ENCODE data around the gene SCNM1. TPM values are rescaled to one million over a fixed set of nuclear protein-coding genes. Genes with fewer than 3 reads are reported as not detected.

Gene SCNM1
- polyA plus RNA-seq, 1 donor (not counting 4 experiments of a cell fraction or from before 2014, with no cell fraction given), result 26.2 TPM

- H3K4me3 ChIP-seq (ENCODE audit: control insufficient read depth in 2 of 3, extremely low read depth in 1 of 3, insufficient read depth in 2 of 3, low read depth in 1 of 3, low read length in 3 of 3), result no peak overlapping the region
- dilution Hi-C loops (cut with MboI; ENCODE audit: extremely low pct_ligation_motif_present, low sequenced_read_pairs), result no loop called here
- no peaks in the 10 kb centered on the region for H3K9me1 ChIP-seq (ENCODE audit: control insufficient read depth, extremely low read depth, insufficient read depth, low read length)
Observed at GRCh38 chr1:151144474-151145303, 21.3 kb upstream of the SCNM1 start.

GRCh38 chr1:151145304-151146071, 20.5 kb upstream of the SCNM1 start:
- Histone ChIP-seq H3K27ac (ENCODE audit: control insufficient read depth, insufficient read depth, low read length) (no peak overlapping the region), H3K36me3 (ENCODE audit: control insufficient read depth in 2 of 2, extremely low read depth in 1 of 2, insufficient read depth in 2 of 2, low read length in 2 of 2) (no peaks in the 10 kb centered on the region), H3K9me1 (ENCODE audit: control insufficient read depth, extremely low read depth, insufficient read depth, low read length) (no peaks in the 10 kb centered on the region), H3K4me2 (ENCODE audit: control insufficient read depth, extremely low read depth, insufficient read depth, low read depth, low read length) (peak overlapping the region; percentile 94), H3K4me1 (ENCODE audit: control insufficient read depth, extremely low read depth, insufficient read depth, low read length) (peaks cover 15% of the 10 kb centered on the region), H3K9me3 (ENCODE audit: control insufficient read depth, low read depth, low read length) (no peaks in the 10 kb centered on the region), H3K4me3 (ENCODE audit: control insufficient read depth in 2 of 3, extremely low read depth in 1 of 3, insufficient read depth in 2 of 3, low read depth in 1 of 3, low read length in 3 of 3) (peak overlapping the region in 1 of 3 experiments; percentile 78), H3K79me2 (ENCODE audit: control insufficient read depth, insufficient read depth, low read length) (no peaks in the 10 kb centered on the region), H2AFZ (ENCODE audit: control insufficient read depth, low read length) (no peak overlapping the region), H3K9ac (ENCODE audit: control insufficient read depth, extremely low read depth, insufficient read depth, low read length) (no peak overlapping the region), H3K27me3 (ENCODE audit: control insufficient read depth, extremely low read depth, insufficient read depth, low read length) (peaks cover 15% of the 10 kb centered on the region), H4K20me1 (ENCODE audit: control insufficient read depth, extremely low read depth, insufficient read depth, low read length) (no peaks in the 10 kb centered on the region)
- FAIRE-seq, result no peak
- DNase-seq (ENCODE audit: low read depth, low spot score), result no peak
- TF ChIP-seq EZH2 (IDR thresholded peaks at IDR 0.05; ENCODE audit: low read length), result peak; percentile 69
- no peak for TF ChIP-seq CTCF (optimal IDR thresholded peaks at IDR 0.05 in 1 of 3, IDR thresholded peaks at IDR 0.05 in 1 of 3, conservative IDR thresholded peaks at IDR 0.05 in 1 of 3; ENCODE audit: extremely low read depth in 1 of 3, insufficient read depth in 2 of 3, low read length in 3 of 3)
- dilution Hi-C loops (cut with MboI; ENCODE audit: extremely low pct_ligation_motif_present, low sequenced_read_pairs), result no loop called here

More at GRCh38 chr1:151144474-151145303, 21.3 kb upstream of the SCNM1 start:
- Histone ChIP-seq H3K4me1 (ENCODE audit: control insufficient read depth, extremely low read depth, insufficient read depth, low read length) (peaks cover 15% of the 10 kb centered on the region), H3K27me3 (ENCODE audit: control insufficient read depth, extremely low read depth, insufficient read depth, low read length) (peaks cover 15% of the 10 kb centered on the region), H2AFZ (ENCODE audit: control insufficient read depth, low read length) (no peak overlapping the region), H3K36me3 (ENCODE audit: control insufficient read depth in 2 of 2, extremely low read depth in 1 of 2, insufficient read depth in 2 of 2, low read length in 2 of 2) (no peaks in the 10 kb centered on the region), H3K9ac (ENCODE audit: control insufficient read depth, extremely low read depth, insufficient read depth, low read length) (no peak overlapping the region), H4K20me1 (ENCODE audit: control insufficient read depth, extremely low read depth, insufficient read depth, low read length) (no peaks in the 10 kb centered on the region), H3K79me2 (ENCODE audit: control insufficient read depth, insufficient read depth, low read length) (no peaks in the 10 kb centered on the region), H3K27ac (ENCODE audit: control insufficient read depth, insufficient read depth, low read length) (no peak overlapping the region), H3K4me2 (ENCODE audit: control insufficient read depth, extremely low read depth, insufficient read depth, low read depth, low read length) (no peak overlapping the region), H3K9me3 (ENCODE audit: control insufficient read depth, low read depth, low read length) (no peaks in the 10 kb centered on the region)
- no peak for FAIRE-seq
- TF ChIP-seq CTCF (optimal IDR thresholded peaks at IDR 0.05 in 1 of 3, IDR thresholded peaks at IDR 0.05 in 1 of 3, conservative IDR thresholded peaks at IDR 0.05 in 1 of 3; ENCODE audit: extremely low read depth in 1 of 3, insufficient read depth in 2 of 3, low read length in 3 of 3) (no peak), EZH2 (IDR thresholded peaks at IDR 0.05; ENCODE audit: low read length) (no peak)
- no peak for DNase-seq (ENCODE audit: low read depth, low spot score)
